RWPE1 (cell line): ENCODE results near the gene NADSYN1.

Experiments
- CTCF ChIA-PET: fragments of 350-600 bp; sonication (Branson Sonifier 250); formaldehyde crosslinking; extraction: SDS; loops from one replicate; lab custom pipeline; 2021; lab: Yijun Ruan, JAX
- POLR2A ChIA-PET: fragments of 400-600 bp; formaldehyde crosslinking; extraction: SDS; loops from one replicate; lab custom pipeline; 2020; ENCODE audit warnings: antibody characterized with exemption; ENCODE audit not compliant: low non-redundant PET; lab: Yijun Ruan, JAX
- DNase-seq: peaks from one replicate; pipeline ENCODE4 v3.0.0; 2012; ENCODE audit warnings: low spot score
- H3K27ac ChIP-seq: fragments of 450-650 bp; 2 replicates; pipeline ENCODE4 v1.5.1; 2017
- TF ChIP-seq, protein P1 (sequence below): fragments of 450-650 bp; conservative IDR thresholded peaks from 2 replicates; pipeline ENCODE4 v1.5.1; 2017; ENCODE audit warnings: low read depth, mild to moderate bottlenecking

NADSYN1 gene

DNA sequence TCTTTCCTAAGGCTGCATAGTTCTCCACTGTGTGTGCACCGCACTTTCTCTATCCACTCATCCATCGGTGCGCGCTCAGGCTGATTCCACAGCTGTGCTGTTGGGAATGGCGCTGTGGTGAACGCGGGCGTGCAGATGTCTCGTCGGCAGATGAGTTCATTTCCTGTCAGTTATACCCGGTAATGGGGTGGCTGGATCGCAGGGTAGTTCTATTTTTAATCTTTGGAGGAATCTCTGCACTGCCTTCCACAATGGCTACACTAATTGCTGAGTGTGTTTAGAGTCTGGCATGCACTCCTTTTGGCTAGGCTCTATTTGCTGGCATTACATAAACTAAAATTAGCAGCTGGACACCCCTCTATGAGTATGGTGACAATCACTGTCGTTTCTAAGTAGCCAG lies 46.1 kb downstream of the NADSYN1 start:
- DNase-seq = no peak
- ChIA-PET CTCF (no interaction called here), POLR2A (no interaction called here)

DNA sequence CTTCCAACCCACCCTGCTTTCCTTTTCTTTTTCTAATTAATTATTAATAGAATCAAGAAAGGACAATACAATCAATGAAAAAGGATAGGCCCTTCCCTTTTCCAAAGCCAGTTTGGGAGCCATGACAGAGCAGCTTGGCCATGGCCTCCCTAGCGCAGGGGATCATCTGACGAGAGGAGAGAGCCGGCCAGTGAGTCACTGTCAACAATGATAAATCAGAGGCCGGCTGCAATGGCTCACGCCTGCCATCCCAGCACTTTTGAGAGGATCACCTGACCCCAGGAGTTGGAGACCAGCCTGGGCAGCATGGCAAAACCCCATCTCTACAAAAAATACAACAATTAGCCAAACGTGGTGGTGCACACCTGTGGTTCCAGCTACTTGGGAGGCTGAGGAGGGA lies 46.5 kb downstream of the NADSYN1 start:
- no peak overlapping the region for H3K27ac ChIP-seq
- CTCF ChIA-PET = no interaction called here
- TF ChIP-seq, protein P1, sequence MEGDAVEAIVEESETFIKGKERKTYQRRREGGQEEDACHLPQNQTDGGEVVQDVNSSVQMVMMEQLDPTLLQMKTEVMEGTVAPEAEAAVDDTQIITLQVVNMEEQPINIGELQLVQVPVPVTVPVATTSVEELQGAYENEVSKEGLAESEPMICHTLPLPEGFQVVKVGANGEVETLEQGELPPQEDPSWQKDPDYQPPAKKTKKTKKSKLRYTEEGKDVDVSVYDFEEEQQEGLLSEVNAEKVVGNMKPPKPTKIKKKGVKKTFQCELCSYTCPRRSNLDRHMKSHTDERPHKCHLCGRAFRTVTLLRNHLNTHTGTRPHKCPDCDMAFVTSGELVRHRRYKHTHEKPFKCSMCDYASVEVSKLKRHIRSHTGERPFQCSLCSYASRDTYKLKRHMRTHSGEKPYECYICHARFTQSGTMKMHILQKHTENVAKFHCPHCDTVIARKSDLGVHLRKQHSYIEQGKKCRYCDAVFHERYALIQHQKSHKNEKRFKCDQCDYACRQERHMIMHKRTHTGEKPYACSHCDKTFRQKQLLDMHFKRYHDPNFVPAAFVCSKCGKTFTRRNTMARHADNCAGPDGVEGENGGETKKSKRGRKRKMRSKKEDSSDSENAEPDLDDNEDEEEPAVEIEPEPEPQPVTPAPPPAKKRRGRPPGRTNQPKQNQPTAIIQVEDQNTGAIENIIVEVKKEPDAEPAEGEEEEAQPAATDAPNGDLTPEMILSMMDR = no peak
- POLR2A ChIA-PET = no interaction called here
- DNase-seq = no peak

More for the DNA sequence above, 46.1 kb downstream of the NADSYN1 start:
- TF ChIP-seq, protein P1 = no peak
- H3K27ac ChIP-seq = no peak overlapping the region

DNA sequence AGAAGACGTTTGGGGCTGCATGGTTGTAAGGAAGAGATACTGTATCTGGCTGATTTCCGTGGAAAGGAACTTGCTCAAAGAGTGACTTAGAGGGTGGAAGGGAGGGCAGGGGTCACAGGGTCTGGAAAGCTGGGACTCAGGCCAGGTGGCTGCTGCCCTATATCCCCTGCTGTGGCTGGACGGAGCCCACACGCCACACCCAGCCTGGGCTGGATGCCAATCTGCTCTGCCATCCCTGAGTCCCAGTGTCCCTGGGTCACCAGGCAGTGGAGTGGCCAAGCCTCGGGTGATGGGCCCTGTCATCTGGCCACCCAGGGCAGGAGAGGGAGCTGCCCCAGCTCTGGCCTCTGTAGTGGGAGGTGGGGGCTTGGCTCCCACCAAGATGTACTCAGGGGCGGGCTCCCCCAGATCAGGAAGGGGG lies 47.6 kb downstream of the NADSYN1 start:
- no peak overlapping the region; the same call in 1 of the 2 replicates for H3K27ac ChIP-seq
- POLR2A ChIA-PET = no interaction called here
- CTCF ChIA-PET = no interaction called here
- DNase-seq = no peak
- TF ChIP-seq, protein P1 = no peak

- DNase-seq = no peak
- H3K27ac ChIP-seq = no peak overlapping the region; the same call in 1 of the 2 replicates
- CTCF ChIA-PET = no interaction called here
- TF ChIP-seq, protein P1 = no peak
- POLR2A ChIA-PET = no interaction called here
Measured at GRCh38 chr11:71501071-71501985, 48.3 kb downstream of the NADSYN1 start.

DNA sequence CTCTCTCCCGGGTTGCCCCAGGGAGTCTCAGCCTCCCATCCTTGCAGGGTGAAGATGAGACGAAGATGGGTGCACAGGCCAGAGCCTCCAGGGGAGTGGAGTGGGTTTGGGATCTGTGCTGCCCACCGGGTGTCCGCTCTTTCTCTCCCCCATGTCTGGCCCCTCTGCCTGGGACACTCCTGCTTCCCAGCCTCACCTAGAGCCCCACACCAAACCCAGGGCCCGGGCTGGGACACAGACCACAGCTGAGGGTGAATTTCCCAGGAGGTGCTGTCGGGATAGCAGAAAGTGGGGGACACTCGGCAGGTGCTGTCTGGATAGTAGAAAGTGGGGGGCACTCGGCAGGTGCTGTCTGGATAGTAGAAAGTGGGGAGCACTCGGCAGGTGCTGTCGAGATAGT lies 49.0 kb downstream of the NADSYN1 start:
- ChIA-PET CTCF (no interaction called here), POLR2A (no interaction called here)
- H3K27ac ChIP-seq = no peak overlapping the region
- TF ChIP-seq, protein P1 = no peak
- no peak for DNase-seq

- CTCF ChIA-PET = no interaction called here
Measured at GRCh38 chr11:71502871-71503435, 50.0 kb downstream of the NADSYN1 start.

More at GRCh38 chr11:71502871-71503435, 50.0 kb downstream of the NADSYN1 start:
- H3K27ac ChIP-seq = no peak overlapping the region
- POLR2A ChIA-PET = no interaction called here
- DNase-seq = no peak
- TF ChIP-seq, protein P1 = no peak
